ENCODE data around the gene POFUT2. TPM values are rescaled to one million over a fixed set of nuclear protein-coding genes. Genes with fewer than 3 reads are reported as not detected.

Gene POFUT2
- total RNA-seq, 1 donor from 2014 or later = 9.0 TPM

GRCh38 chr21:45299026-45299863, 11.6 kb upstream of the POFUT2 start:
- Histone ChIP-seq H3K4me3 (ENCODE audit: low read depth, low read length) (no peak overlapping the region), H3K36me3 (ENCODE audit: control insufficient read depth, insufficient read depth, low read length) (no peaks in the 10 kb centered on the region), H3K27me3 (ENCODE audit: control insufficient read depth, insufficient read depth, low read length) (no peaks in the 10 kb centered on the region)
- peak; percentile 53 for DNase-seq (ENCODE audit: low read depth)
- no peak for FAIRE-seq
- no peak for TF ChIP-seq CTCF (IDR thresholded peaks at IDR 0.05; ENCODE audit: insufficient read depth, low read length, severe bottlenecking)

DNA sequence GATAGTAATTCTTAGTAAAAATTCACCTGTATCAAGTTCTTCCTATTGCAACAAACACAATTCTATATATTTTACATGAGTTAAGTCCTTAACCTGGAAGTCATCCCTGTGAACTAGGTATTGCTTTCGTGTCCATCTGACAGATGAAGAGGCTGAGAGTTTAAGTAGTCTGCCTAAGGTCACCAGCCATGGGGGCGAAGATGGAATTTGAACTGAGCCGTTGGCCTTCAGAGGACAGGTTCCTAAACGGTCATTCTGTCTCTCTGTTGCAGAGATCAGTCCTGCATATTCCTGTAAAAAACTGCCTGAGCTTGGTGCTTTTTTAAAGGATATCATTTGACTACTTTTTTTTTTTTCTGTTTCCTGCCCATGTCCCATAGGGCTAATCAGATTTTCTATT, 10.2 kb upstream of the POFUT2 start:
- no peaks in the 10 kb centered on the region for H3K36me3 ChIP-seq (ENCODE audit: control insufficient read depth, insufficient read depth, low read length)
- H3K4me3 ChIP-seq (ENCODE audit: low read depth, low read length) = no peak overlapping the region
- no peak for TF ChIP-seq CTCF (IDR thresholded peaks at IDR 0.05; ENCODE audit: insufficient read depth, low read length, severe bottlenecking)
- DNase-seq (ENCODE audit: low read depth) (no peak), FAIRE-seq (no peak)
- H3K27me3 ChIP-seq (ENCODE audit: control insufficient read depth, insufficient read depth, low read length) = no peaks in the 10 kb centered on the region

GRCh38 chr21:45297329-45297728, 9.6 kb upstream of the POFUT2 start:
- H3K36me3 ChIP-seq (ENCODE audit: control insufficient read depth, insufficient read depth, low read length) = no peaks in the 10 kb centered on the region
- no peak for TF ChIP-seq CTCF (IDR thresholded peaks at IDR 0.05; ENCODE audit: insufficient read depth, low read length, severe bottlenecking)
- no peaks in the 10 kb centered on the region for H3K27me3 ChIP-seq (ENCODE audit: control insufficient read depth, insufficient read depth, low read length)
- no peak for FAIRE-seq
- no peak for DNase-seq (ENCODE audit: low read depth)
- H3K4me3 ChIP-seq (ENCODE audit: low read depth, low read length) = no peak overlapping the region

GRCh38 chr21:45296638-45297037, 8.9 kb upstream of the POFUT2 start:
- Histone ChIP-seq H3K36me3 (ENCODE audit: control insufficient read depth, insufficient read depth, low read length) (no peaks in the 10 kb centered on the region), H3K27me3 (ENCODE audit: control insufficient read depth, insufficient read depth, low read length) (no peaks in the 10 kb centered on the region), H3K4me3 (ENCODE audit: low read depth, low read length) (no peak overlapping the region)
- no peak for FAIRE-seq
- TF ChIP-seq CTCF (IDR thresholded peaks at IDR 0.05; ENCODE audit: insufficient read depth, low read length, severe bottlenecking) = no peak
- no peak for DNase-seq (ENCODE audit: low read depth)

DNA sequence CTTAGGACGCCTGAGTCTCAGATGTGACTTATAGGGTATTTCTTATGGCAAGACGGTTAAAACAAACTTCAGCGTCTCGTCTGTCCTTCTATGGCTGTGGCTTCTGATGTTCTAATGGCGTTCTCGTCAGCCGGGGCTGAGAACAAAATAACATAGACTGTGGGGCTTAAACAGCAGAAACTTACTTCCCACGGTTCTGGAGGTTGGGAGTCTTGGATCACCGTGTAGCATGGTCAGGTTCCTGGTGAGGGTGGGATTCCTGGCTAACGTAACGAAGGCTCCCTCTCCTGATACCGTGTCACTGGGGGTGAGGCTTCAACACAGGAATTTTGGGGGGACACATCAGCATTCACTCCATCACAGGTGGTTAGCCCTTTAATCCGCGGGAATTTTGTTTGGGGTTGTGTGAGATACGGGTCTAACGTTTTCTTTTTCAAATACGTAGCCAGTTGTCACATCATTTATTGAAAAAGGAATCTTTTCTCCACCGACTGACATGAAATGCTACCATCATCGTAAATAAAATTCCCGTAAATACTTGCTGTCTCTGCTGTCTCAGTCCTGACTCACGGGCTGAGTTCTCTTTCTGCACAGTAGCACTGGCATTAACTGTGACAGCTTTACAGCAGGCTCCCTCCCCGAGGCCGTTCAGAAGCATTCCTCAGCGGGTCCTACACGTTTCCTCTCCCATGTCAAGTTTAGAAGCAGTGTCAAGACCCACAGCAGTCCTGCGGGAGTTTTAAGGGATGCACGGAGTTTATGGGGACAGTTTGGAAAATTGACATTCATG, 8.1 kb upstream of the POFUT2 start:
- FAIRE-seq (peak; percentile 79), DNase-seq (ENCODE audit: low read depth) (no peak)
- TF ChIP-seq CTCF (IDR thresholded peaks at IDR 0.05; ENCODE audit: insufficient read depth, low read length, severe bottlenecking) = no peak
- Histone ChIP-seq H3K36me3 (ENCODE audit: control insufficient read depth, insufficient read depth, low read length) (no peaks in the 10 kb centered on the region), H3K4me3 (ENCODE audit: low read depth, low read length) (no peak overlapping the region), H3K27me3 (ENCODE audit: control insufficient read depth, insufficient read depth, low read length) (no peaks in the 10 kb centered on the region)

All from bronchial epithelial cell (primary cell).